ENCODE measurements around the gene NOTUM. TPM values are rescaled to one million over a fixed set of nuclear protein-coding genes. Genes with fewer than 3 reads are reported as not detected.

NOTUM gene
- total RNA-seq, 2 experiments from 2014 or later = 0.19 to 0.36 TPM

DNA sequence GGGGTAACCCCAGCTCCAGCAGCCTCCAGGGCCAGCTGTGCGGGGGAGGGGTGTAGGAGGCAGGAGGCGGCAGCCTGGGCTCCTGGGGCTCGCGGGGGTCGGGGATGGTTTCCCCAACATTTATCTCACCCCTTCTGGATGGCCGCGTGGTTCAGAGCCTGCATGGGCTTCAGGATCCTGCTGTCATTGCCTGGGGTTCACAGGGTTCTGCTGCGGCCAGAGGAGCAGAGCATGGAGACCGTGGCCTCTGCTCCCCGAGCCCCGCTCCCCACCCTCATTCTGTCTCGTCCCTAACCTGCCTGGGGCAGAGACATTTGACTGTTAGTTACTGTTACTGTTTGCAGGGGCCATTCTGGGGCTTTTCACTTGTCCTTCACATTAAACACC is 18.8 kb downstream of the NOTUM start:
- H3K9me3 Mint-ChIP-seq = no peaks in the 10 kb centered on the region
- H3K4me3 Mint-ChIP-seq = no peak overlapping the region
- H3K27me3 Mint-ChIP-seq = peaks cover 23% of the 10 kb centered on the region
- DNase-seq = no peak
- H3K27ac Mint-ChIP-seq = no peak overlapping the region
- no peaks in the 10 kb centered on the region for H3K36me3 Mint-ChIP-seq
- H3K4me1 Mint-ChIP-seq = peaks cover 4% of the 10 kb centered on the region

DNA sequence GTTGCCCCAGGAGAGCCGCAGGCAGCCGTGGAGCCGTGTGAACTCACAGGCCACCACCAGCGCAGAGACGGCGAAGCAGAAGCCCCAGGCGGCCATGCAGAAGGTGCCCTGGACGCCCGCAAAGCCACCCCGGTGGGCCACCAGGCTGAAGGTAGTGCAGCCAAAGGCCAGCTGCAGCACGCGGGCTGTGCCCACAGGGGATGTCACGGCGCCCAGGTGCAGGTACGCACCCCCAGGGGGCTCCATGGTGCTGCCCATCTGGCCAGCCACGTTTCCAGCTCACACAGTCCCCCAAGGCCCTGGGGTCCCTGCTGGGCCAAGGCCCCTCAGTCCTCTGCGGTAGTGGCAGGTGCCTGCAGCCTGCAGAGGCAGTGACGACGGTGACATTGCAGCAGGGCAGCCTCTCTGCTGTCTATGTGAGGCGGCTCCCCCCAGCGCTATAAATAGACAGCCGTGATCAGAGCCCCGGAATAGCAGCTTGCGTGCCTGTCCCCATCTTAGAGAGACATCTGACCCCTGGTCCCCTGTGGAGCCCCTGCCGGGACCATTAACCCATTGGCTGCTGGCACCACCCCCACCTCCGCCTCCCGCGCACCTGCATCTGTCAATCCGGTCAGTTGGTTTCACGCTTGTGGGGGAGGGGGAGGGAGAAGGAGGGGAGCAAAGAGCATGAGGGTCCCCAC is 19.4 kb downstream of the NOTUM start:
- DNase-seq = no peak
- Mint-ChIP-seq H3K4me1 (peaks cover 4% of the 10 kb centered on the region), H3K27ac (no peak overlapping the region), H3K27me3 (peaks cover 23% of the 10 kb centered on the region), H3K36me3 (peaks cover under 1% of the 10 kb centered on the region), H3K9me3 (no peaks in the 10 kb centered on the region), H3K4me3 (no peak overlapping the region)

DNA sequence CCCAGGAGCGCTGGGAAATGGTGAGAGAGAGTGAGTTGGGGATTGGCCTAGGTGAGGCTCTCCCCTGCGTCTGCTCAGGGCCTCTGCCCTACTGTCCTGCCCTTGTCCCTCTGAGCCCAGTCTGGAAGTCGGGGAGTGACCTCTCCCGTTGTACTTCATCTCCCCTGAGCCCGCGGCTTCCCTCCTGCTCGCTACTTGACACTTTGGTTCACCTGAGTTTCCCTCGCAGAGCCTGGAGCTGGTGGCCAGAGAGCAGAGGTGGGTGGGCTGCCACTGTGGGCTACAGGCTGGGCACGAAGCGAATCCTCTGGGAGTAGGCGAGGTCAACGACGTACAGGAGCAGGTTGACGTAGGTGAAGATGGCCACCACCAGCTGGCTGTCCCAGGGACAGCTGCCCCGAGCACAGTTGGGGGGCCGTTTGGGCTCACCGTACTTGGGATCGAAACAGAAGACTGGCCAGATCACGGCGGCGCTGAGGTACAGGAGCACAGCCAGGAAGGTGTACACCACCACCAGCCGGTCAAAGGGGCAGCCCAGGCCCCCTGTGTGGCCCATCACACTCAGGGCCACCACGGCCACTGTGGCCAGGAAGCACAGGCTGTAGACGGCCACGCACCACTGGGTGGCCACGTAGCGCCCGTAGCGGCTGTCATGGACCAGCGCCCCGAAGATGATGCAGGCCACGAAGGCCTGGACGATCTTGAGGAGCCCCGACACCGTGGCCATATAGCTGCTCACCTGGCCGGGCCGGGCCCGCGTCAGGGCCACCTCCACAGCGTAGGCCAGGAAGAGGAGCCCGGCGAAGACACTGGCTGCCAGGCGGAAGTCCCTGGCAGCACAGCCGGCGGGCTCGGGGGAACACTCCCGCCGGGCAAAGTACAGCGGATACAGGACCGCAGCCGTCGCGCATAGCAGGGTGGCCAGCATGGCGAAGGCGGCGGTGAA is 20.2 kb downstream of the NOTUM start:
- peaks cover 7% of the 10 kb centered on the region for H3K4me1 Mint-ChIP-seq
- DNase-seq = no peak
- H3K9me3 Mint-ChIP-seq = no peaks in the 10 kb centered on the region
- peaks cover 5% of the 10 kb centered on the region for H3K36me3 Mint-ChIP-seq
- H3K27ac Mint-ChIP-seq = no peak overlapping the region
- no peak overlapping the region for H3K4me3 Mint-ChIP-seq
- peaks cover 23% of the 10 kb centered on the region for H3K27me3 Mint-ChIP-seq

DNA sequence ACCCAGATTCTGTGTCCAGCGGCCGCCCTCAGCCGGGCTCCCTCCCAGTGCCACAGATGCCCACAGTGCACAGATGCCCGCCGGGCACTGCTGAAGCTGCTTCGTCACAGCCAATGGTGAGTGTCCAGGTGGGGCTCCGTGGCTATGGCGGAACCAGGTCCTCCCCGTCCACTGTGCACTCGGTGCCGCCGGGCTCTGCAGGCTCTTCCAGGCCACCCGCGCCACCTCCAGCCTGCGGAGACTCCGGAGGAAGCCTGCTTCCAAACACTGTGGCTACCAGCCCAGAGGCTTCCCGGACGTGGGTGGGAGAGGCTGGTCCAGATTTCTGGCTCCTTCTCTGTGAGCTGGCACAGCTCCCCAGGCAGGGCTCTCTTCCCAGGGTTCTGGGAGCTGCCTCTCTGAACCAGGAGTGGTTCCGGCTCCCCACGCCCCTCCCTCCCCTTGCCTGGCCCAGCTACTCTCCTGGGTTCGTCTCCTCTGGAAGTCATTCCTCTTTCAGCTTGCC is 21.1 kb downstream of the NOTUM start:
- no peak overlapping the region for H3K27ac Mint-ChIP-seq
- H3K9me3 Mint-ChIP-seq = no peaks in the 10 kb centered on the region
- peaks cover 9% of the 10 kb centered on the region for H3K36me3 Mint-ChIP-seq
- no peak for DNase-seq
- H3K4me3 Mint-ChIP-seq = no peak overlapping the region
- peaks cover 9% of the 10 kb centered on the region for H3K4me1 Mint-ChIP-seq
- H3K27me3 Mint-ChIP-seq = peaks cover 23% of the 10 kb centered on the region

DNA sequence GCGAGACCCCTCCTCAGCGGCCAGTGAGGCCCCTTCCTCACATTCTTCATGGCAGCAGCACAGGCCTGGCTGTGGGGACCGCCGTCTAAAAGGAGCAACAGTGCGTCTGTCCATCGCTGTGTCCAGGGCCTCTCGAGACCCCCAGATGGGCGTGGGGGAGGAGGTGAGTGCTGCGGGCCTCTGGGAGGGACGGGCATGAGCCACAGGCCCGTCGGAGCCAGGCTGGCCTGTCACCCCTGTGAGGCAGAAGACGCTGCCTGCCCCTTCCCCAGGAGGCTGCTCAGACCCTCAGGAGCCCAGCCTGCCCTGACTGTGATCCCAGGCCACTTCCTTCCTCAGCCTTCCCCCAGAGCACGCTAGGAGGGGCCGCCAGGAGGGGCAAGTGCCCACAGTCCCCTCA is 21.8 kb downstream of the NOTUM start:
- peaks cover 9% of the 10 kb centered on the region for H3K36me3 Mint-ChIP-seq
- no peaks in the 10 kb centered on the region for H3K9me3 Mint-ChIP-seq
- no peak for DNase-seq
- H3K27me3 Mint-ChIP-seq = peaks cover 22% of the 10 kb centered on the region
- H3K4me1 Mint-ChIP-seq = peaks cover 9% of the 10 kb centered on the region
- H3K27ac Mint-ChIP-seq = no peak overlapping the region
- no peak overlapping the region for H3K4me3 Mint-ChIP-seq

DNA sequence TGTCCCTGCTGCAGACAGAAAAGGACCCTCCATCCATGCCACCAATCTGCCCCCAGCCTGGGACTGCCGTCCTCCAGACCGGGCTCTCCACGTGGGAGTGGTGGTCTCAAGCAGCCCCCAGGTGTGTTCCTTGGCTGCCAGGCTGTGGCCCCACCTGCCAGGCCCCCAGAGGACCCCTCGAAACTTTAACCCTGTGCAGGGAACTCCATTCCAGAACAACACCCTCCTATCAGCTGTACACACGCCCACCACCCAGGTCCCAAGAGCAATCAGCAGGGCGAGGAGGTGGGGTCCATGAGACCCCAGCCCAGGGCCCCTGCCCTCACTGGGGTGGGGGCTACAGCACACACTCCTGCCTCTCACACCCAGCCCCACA is 25.3 kb downstream of the NOTUM start:
- Mint-ChIP-seq H3K27ac (peak overlapping the region; percentile 70), H3K9me3 (no peaks in the 10 kb centered on the region), H3K4me3 (peak overlapping the region; percentile 89), H3K4me1 (peaks cover 26% of the 10 kb centered on the region), H3K27me3 (peaks cover 9% of the 10 kb centered on the region), H3K36me3 (peaks cover 19% of the 10 kb centered on the region)
- no peak for DNase-seq

DNA sequence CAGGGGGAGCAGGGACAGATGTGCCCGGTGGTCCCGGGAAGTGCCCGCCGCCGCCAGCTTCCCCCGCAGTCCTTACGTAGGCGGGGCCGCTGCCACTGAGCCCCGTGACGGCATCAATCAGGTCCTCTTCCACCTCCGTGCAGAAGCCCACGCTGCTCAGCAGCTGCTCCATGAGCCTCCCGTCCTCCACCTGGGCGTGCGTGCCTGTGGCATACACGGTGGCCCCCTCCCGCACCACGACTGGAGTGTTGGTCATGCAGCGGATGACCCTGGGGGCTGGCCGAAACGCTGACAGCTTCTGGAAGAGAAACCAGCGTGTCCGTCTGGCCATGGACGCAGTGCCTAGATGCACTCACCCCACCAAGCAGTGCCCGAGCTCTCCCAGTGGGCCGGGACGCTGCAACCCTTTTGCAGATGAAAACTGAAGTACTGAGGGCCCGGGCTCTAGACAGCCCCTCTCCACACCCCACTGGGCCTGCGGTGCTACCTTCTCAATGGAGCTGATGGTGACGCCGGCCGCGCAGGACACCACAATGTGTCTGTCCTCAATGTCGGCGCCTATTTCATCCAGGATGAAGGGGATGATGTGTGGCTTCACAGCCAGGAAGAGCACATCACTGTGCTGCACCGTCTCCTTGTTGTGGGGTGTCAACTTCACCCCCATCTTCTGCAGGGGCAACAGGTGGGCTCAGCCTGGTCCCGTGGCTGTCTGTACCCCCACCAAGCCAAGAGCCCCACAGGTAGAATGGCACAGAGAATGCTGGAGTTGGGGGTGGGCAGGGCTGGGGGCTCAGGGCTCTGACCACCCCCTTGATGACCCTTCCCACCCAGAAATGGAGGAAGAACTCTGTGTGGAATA is 25.9 kb downstream of the NOTUM start:
- H3K27ac Mint-ChIP-seq = peak overlapping the region; percentile 70

DNA sequence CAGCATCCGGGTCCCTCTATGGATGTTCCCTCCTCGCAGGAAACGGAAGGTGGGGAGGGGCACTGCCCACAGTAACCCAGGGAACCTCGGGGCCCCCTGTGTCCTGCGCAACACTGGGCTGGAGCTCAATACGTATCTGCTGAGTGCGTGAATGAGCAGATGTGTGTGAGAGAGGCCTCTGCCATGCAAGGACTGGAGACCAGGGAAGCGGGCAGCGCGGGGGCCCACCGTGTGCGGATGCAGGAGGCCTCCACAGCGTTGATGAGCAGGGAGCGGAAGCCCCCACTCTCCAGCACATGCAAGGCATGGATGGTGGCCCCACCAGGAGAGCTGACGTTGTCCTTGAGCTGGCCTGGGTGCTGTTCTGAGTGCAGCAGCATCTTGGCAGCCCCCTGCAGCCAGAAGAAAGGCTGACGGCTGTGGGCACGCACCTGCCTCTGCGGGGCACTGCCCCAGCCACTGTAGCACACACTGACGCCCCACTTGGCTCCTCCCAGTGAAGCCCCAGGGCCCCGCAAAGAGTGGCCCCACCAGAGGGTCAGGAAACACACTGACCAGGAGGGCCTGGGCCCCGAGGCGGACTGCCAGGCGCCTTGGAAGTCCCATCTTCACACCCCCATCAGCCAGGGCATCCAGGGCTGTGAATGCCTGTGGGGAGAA is 26.8 kb downstream of the NOTUM start:
- no peak for DNase-seq
- Mint-ChIP-seq H3K4me1 (peaks cover 26% of the 10 kb centered on the region), H3K27me3 (peaks cover 7% of the 10 kb centered on the region)

More for the DNA sequence above, 25.9 kb downstream of the NOTUM start:
- Mint-ChIP-seq H3K9me3 (no peaks in the 10 kb centered on the region), H3K27me3 (peaks cover 5% of the 10 kb centered on the region), H3K4me1 (peaks cover 26% of the 10 kb centered on the region), H3K36me3 (peaks cover 19% of the 10 kb centered on the region), H3K4me3 (peak overlapping the region; percentile 89)
- DNase-seq = no peak

DNA sequence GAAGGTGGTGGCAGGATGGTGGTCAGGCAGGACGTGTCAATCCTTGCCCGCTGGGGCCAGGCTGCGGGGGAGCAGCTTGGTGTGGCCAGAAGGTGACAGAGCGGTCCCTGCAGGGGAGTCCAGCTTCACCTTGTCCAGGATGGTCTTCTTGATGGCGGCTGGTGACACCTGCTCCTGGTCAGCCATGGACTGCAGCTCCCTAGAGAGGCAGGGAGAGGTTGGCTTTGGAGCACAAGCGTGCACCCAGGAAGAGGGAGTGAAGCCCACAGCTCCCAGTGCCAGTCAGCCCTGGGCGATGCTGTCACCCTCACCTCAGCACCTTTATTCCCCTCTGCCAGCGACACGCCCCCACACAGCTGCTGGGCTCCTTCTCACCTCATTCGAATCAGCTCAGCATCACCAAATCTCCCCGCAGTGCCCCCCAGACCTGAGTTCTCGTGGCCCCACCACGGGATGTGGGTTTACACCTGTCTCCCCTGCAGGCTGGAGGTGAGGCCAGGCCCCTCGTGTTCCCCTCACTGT is 27.7 kb downstream of the NOTUM start:
- Mint-ChIP-seq H3K27me3 (peaks cover 10% of the 10 kb centered on the region), H3K9me3 (no peaks in the 10 kb centered on the region), H3K27ac (no peak overlapping the region), H3K4me3 (no peak overlapping the region), H3K36me3 (peaks cover 19% of the 10 kb centered on the region), H3K4me1 (peaks cover 30% of the 10 kb centered on the region)
- no peak for DNase-seq

More for the DNA sequence above, 26.8 kb downstream of the NOTUM start:
- H3K36me3 Mint-ChIP-seq = peaks cover 19% of the 10 kb centered on the region
- H3K9me3 Mint-ChIP-seq = no peaks in the 10 kb centered on the region
- no peak overlapping the region for H3K4me3 Mint-ChIP-seq
- H3K27ac Mint-ChIP-seq = no peak overlapping the region

DNA sequence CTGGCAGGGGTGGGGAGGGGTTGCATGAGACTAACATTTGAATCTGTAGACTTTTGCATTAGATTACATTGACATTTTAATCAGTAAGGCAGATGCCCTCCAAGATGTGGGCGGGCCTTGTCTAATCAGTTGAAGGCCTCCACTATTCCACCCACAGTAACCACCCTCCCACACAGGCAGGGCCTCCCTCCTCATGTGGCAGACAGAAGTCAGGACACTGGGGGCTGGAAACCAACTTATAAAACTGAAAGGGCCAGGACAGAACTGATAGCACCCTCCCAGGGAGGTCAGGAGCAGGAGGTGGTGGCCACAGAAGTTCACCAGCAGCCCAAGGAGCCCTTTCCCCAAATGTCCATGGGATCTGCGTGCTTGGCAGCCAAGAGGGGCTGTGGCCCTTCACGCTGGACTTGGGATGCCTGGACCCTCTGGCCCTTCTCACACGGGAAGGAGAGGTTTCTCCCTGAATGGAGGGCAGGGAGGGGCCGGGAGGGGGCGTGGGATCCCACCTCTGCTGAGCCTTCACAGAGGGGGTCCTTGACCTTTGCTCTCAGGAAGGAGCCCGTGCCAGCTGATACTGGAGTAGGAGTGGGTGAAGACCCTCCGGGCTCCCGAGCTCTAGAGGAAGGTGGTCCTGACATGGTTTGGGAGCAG is 28.5 kb downstream of the NOTUM start:
- DNase-seq = no peak
- no peak overlapping the region for H3K4me3 Mint-ChIP-seq
- H3K36me3 Mint-ChIP-seq = peaks cover 19% of the 10 kb centered on the region
- peaks cover 26% of the 10 kb centered on the region for H3K4me1 Mint-ChIP-seq
- H3K27ac Mint-ChIP-seq = peak overlapping the region; percentile 20
- H3K9me3 Mint-ChIP-seq = no peaks in the 10 kb centered on the region
- peaks cover 10% of the 10 kb centered on the region for H3K27me3 Mint-ChIP-seq

DNA sequence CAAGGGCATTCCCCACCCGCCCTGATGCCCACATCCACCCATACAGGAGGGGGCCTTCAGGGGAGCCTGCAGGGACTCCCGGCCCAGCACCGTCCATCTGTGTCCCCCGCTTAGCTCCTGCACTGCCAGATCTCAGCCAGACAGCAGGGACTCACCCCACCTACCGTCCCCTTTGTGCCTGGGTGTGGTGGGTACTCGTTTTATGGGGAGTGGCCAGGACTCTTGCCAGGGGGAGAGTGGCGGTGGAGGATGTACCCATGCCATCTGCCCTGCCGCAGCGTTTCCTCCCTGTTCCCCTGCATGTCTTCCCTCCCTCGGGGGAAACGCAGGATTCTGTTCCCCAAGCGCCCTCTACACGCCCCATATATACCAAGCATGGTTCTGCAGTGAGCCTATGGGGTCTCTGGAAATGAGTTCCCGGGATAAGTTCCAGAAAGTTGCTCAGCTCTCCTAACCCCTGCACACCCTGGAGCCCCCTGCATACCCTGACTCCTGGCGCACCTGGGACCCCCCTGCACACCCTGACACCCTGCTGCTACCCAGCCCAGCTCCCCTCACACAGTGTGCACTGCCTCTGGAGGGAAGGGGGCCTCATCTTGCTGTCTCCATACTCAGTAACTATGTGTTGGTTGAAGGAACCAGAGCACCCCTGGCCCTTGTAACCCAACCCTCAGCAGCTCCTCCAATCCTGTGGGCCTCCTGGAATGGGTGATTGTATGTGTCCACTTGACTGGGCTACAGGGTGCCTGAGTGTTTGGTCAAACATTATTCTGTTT is 29.2 kb downstream of the NOTUM start:
- peak overlapping the region; percentile 35 for H3K27ac Mint-ChIP-seq
- H3K4me3 Mint-ChIP-seq = no peak overlapping the region
- no peaks in the 10 kb centered on the region for H3K9me3 Mint-ChIP-seq
- H3K36me3 Mint-ChIP-seq = peaks cover 19% of the 10 kb centered on the region
- peaks cover 10% of the 10 kb centered on the region for H3K27me3 Mint-ChIP-seq
- peaks cover 26% of the 10 kb centered on the region for H3K4me1 Mint-ChIP-seq
- no peak for DNase-seq

DNA sequence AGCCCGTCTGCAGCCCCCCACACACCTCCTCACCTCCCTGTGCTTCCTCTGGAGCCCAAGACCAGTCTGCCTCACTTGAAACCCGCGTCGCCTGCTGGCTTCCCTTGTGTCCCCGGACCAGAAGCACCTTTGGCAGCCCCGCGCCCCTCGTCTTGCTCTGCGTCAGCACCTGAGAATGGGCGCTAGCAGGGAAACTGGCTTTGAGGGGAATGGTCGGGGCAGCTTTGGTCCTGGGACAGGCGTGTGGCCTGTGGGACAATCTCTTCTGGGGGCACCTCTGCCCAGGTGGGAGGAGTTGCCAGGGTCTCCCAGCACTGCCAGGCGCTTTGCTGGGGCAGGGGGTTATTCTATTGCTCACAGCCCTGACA is 29.8 kb downstream of the NOTUM start:
- Mint-ChIP-seq H3K4me1 (peaks cover 30% of the 10 kb centered on the region), H3K4me3 (no peak overlapping the region)

More for the DNA sequence above, 29.8 kb downstream of the NOTUM start:
- H3K9me3 Mint-ChIP-seq = no peaks in the 10 kb centered on the region
- peaks cover 17% of the 10 kb centered on the region for H3K36me3 Mint-ChIP-seq
- DNase-seq = no peak
- H3K27ac Mint-ChIP-seq = peak overlapping the region; percentile 0
- peaks cover 10% of the 10 kb centered on the region for H3K27me3 Mint-ChIP-seq

Measured in activated naive CD8-positive, alpha-beta T cell treated with anti-CD3 and anti-CD28 coated beads for 36 hours (primary cell).